Myocyte (in vitro differentiated cells): Measurements from ENCODE around the gene ST8SIA5. TPM values are rescaled to one million over a fixed set of nuclear protein-coding genes. Genes with fewer than 3 reads are reported as not detected.
"Not testable (repeated sequence)": the region's sequence is repeated elsewhere in the genome, so short reads cannot be mapped to it uniquely, and the experiment has no call there.

Experiments used
- DNase-seq: peaks from one replicate; pipeline ENCODE4 v3.0.0-alpha.2; 2012; ENCODE audit warnings: low read depth
- polyA plus RNA-seq: library from polyadenylated mRNA; unstranded; fragments of >200 nt; gene quantifications from one replicate; pipeline ENCODE4 v1.2.1, GENCODE V29; 2012; ENCODE audit warnings: missing spikeins
- total RNA-seq: library from RNA; depleted of rRNA; stranded (reverse); fragments of >200 nt; gene quantifications from 2 replicates; pipeline ENCODE4 v1.2.3, GENCODE V29; 2014

The ST8SIA5 gene, protein sequence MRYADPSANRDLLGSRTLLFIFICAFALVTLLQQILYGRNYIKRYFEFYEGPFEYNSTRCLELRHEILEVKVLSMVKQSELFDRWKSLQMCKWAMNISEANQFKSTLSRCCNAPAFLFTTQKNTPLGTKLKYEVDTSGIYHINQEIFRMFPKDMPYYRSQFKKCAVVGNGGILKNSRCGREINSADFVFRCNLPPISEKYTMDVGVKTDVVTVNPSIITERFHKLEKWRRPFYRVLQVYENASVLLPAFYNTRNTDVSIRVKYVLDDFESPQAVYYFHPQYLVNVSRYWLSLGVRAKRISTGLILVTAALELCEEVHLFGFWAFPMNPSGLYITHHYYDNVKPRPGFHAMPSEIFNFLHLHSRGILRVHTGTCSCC
- 3.0 and 3.6 TPM in 2 replicates for total RNA-seq
- polyA plus RNA-seq = 1.7 TPM

- DNase-seq = peak; percentile 53
Measured at GRCh38 chr18:46756559-46757201, at the start of gene ST8SIA5. Gene ST8SIA5 (minus strand): TSS chr18:46757053. CDS start chr18:46756508, 545 bp downstream.

- DNase-seq = not testable (repeated sequence)
Measured at GRCh38 chr18:46795945-46796344, 39.1 kb upstream of the ST8SIA5 start.

GRCh38 chr18:46794607-46795006, 37.8 kb upstream of the ST8SIA5 start:
- no peak for DNase-seq

DNA sequence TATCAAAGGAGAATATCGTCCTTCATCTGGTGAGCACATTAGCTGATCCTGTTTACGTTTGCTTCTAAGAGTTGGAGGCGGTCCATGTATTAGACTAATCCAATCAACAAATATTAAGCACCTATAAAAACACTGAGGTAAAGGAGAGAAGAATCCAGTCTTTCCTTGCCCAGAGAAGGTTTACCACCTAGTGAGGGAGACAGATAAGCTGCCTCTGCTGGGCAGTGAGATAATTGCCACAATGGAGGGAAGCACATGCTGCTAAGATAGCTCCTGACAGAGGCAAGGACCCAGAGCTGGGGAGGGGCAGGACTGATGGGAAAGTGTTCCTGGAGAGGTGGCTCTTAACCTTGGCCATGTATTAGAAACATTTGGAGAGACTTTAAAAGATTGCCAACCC, 36.7 kb upstream of the ST8SIA5 start:
- peak; percentile 5 for DNase-seq

- DNase-seq = no peak
Measured at GRCh38 chr18:46789088-46789487, 32.2 kb upstream of the ST8SIA5 start.

DNA sequence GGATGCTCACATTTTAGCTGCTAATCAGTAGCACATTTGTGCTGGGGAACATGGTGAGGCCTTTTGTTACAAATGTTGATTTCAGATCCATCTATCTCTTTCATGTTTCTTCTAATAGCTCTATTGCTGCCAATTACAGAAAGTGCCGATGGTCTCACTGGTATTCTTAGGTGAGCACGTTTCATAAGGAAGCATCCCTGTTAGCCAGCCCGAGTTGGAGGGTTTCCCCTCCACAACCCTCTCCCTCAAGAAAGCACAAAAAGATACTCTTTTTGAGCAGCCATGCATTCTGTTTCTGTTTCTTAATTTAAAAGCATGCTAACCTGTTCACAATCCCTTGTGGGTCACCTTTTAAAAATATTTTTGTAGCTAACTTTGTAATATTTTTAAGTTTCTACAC, 30.8 kb upstream of the ST8SIA5 start:
- DNase-seq = no peak

GRCh38 chr18:46772357-46772756, 15.5 kb upstream of the ST8SIA5 start:
- no peak for DNase-seq

DNA sequence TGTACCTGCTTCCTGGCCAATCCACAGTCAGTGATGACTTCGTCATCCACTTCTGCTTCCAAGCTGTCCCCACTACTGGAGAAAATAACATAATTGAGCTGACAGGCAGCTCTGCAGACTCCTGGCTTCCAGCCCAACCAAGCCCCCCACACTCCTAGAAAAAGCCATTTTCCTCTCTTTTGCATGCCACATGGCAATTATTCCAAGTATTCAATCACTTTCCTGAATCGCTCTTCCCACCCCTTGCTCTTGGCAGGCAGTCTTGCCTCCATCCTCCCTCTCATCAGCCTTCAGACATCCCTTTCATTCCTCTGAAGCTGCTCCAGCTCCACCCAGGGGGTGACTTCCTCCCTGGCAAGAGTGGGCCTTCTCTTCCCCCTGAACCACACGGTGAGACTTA, 14.3 kb upstream of the ST8SIA5 start:
- DNase-seq = no peak

GRCh38 chr18:46770708-46771107, 13.9 kb upstream of the ST8SIA5 start:
- DNase-seq = no peak

DNA sequence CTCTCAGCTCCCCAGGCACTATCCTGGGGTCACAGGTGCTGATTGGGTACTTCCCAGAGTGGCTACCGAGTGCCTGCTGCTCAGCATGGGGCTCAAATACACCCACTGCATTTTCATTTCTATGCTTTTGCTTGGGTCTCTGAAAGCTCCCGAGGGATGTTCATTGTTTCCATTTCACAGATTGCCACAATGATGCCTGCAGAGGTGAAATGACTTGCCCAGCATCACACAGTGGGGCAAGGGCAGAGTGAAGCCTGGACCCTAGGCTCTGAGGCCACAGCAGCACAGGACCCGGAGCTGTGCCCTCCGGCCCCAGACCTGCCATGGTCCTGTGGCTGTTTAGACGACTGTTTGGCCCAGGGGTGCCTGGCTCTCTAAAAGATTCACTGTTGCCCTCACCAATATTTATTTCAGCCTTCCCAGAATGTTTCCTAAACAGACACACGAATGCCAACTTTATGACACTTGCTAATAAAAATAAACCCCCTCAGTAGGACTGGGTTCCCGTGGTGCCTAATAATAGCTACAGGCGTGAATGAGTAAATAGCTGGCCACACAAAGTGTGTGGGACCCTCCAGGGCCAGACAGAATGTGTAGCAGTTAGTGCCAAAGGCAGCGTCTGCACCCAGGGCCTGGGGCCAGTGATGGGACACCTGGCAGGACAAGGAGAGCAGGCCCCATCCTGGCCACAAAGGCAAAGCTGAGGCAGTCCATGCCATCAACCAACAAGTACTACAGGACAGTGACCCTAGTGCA, 11.5 kb upstream of the ST8SIA5 start:
- peak; percentile 74 for DNase-seq

- DNase-seq = no peak
Measured at GRCh38 chr18:46767217-46767616, 10.4 kb upstream of the ST8SIA5 start.

GRCh38 chr18:46764586-46764985, 7.7 kb upstream of the ST8SIA5 start:
- no peak for DNase-seq

DNA sequence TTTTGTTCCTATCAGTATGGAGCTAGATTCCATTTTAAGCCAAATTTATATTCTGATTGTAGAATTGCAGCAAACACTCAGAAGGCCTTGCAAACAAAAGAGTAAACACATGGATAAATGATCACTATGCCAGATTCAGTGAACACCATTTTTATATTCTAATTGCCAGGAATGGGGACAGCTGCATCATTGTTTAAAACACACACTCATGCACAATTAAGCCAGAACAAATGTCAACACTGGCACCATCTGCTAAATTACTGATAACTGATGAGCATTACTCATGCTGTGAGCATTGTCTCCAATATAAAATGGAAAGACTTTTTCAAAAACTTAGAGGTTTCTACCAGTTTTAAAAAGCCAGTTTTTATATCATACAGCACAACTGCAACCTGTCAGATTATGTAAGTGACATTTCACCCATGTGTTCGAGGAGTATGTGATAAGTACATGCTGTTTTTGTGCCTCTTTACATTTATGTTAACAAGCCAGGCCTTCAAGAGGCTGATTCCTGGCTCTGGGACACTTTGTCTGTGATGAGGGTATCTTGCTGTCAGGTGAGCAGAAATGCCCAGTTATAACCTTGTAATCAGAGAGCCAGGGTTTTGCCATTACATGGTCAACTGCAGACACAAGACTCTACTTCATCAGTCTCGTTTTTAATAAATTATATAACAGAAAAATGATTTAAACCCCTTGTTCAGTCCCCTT, 4.4 kb upstream of the ST8SIA5 start:
- DNase-seq = peak; percentile 50

- DNase-seq = no peak
Measured at GRCh38 chr18:46759890-46760289, 3.0 kb upstream of the ST8SIA5 start.

DNA sequence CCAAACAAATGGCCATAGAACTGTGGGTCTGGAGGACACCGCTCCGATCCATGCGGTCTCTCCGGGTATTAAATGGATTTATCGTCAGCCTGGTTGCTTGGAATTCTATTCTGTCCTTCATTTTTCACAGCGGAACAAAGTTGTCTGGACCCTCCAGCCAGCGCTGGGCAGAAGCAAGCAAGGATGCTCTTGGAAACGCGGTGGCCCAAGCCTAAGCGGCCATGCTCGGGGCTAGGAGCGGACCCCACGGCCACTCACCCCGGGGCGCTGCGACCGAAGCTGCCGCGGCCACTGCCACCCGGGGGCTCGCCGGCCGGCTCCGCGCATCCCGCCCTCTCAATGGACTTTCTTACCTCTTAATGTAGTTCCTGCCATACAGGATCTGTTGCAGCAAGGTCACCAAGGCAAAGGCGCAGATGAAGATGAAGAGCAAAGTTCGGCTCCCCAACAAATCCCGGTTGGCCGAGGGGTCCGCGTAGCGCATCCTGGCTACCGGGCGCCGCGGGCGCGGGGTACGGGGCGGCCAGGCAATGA, 761 bp downstream of the ST8SIA5 start:
- DNase-seq = peak; percentile 10

GRCh38 chr18:46755315-46756024, 1.4 kb downstream of the ST8SIA5 start:
- DNase-seq = no peak

DNA sequence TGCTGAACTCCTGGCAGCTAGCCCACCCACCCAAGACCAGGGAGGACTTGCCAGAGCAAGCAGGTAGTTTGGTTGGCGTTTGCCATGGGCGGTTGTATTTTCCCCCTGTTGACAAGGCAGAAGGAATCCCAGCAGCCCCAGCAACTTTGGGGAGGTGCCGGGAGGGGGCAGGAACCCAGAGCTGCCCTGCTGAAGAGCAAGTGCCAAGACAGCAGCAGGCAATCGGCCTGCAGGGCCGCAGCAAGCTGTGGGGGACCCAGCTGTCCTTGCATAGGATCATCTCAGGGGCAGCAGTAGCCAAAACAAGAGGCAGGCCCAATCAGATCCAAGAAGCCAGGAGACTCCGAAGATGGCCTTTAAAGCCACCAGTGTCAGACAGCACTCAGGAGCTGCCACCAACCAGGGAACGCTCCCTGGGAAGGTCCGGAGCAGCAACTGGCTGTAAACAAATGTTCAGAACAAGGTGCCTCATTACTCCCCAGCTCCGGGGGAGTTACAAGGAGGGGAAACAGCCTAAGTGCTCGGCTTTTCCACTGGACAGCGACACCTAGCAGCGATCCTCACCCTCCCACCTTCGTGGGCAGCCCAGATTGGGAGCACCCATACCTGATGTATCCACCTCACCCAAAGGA, 2.1 kb downstream of the ST8SIA5 start:
- DNase-seq = peak; percentile 15

- DNase-seq = no peak
Measured at GRCh38 chr18:46754188-46754587, 2.7 kb downstream of the ST8SIA5 start.

GRCh38 chr18:46751882-46752281, 5.0 kb downstream of the ST8SIA5 start:
- DNase-seq = no peak

DNA sequence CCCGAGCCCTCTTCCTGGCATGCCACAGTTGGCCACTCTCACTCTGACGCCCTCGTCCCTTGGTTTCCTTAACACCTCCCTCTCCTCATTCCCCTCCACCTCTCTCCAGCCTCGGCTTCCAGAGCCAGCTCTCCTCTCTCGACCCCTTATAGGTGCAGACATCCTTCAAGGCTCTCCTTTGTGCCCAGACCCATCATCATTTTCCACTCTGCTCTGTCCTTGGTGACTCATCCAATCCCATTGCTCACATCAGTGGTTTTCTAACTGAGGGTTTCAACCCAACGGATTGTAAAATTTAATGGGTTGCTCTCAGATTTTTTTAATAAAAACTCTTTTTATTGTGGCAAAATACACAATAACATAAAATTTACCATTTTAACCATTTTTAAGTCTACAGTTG, 6.2 kb downstream of the ST8SIA5 start:
- no peak for DNase-seq
